K562 (cell line): ENCODE data around the gene PCNX3. TPM values are rescaled to one million over a fixed set of nuclear protein-coding genes. Genes with fewer than 3 reads are reported as not detected.

ENCODE experiments used
- ATAC-seq: fragments of 200-7000 bp; cut with Tn5 transposase; 3 replicates; pipeline ENCODE4 v1.9.1; 2020; ENCODE audit warnings: moderate library complexity
- BruUV-seq: library from RNA; stranded (reverse); fragments of 400-500 nt; replicated peaks from 2 replicates; lab custom pipeline; 2021; lab: Mats Ljungman, UMichigan
- CTCF ChIA-PET: fragments of 300-600 bp; formaldehyde crosslinking; extraction: SDS; loops from one replicate; lab custom pipeline; 2021; ENCODE audit warnings: low intra/inter-chr PET ratio; lab: Yijun Ruan, JAX
- POLR2A ChIA-PET: fragments of 300-600, 350-650 bp; sonication (Branson Sonifier 250); formaldehyde crosslinking; extraction: SDS; loops from one replicate; lab custom pipeline; 2021; ENCODE audit warnings: antibody characterized with exemption, inconsistent platforms; lab: Yijun Ruan, JAX
- DNase-seq, 4 experiments: peaks; one replicate each; pipeline versions ENCODE4 v3.0.0 to v3.0.0-alpha.2; 2011 to 2018; ENCODE audit warnings: low spot score in 3 of 4, mixed read lengths in 3 of 4; ENCODE audit errors: extremely low read depth in 1 of 4
- FAIRE-seq: peaks from 2 replicates; lab custom pipeline; 2011; peaks lifted over from hg19 to GRCh38; lab: Jason Lieb, UNC
- H2AFZ ChIP-seq: 2 replicates; pipeline ENCODE4 v1.6.0; 2011; ENCODE audit warnings: low read depth, low read length, control low read depth, inconsistent platforms
- H3K27ac ChIP-seq: fragments of 200-600 bp; 3 replicates; pipeline ENCODE4 v1.8.0; 2011; ENCODE audit warnings: low read depth, mild to moderate bottlenecking, control low read depth, inconsistent platforms, low read length, moderate library complexity, mixed read lengths; ENCODE audit errors: extremely low read depth
- H3K27me3 ChIP-seq, 2 experiments: fragments of 300-600 bp in 1 of 2; 2 replicates in 1 of 2; 3 replicates in 1 of 2; pipeline versions ENCODE4 v1.6.0 to v1.8.0; 2011; ENCODE audit warnings: inconsistent platforms in 2 of 2, low read length in 2 of 2, mild to moderate bottlenecking in 1 of 2, mixed read lengths in 1 of 2, moderate library complexity in 1 of 2; ENCODE audit not compliant: control insufficient read depth in 2 of 2, insufficient read depth in 2 of 2
- H3K36me3 ChIP-seq: fragments of 300-600 bp; 3 replicates; pipeline ENCODE4 v1.8.0; 2011; ENCODE audit warnings: mild to moderate bottlenecking, low read length, inconsistent platforms; ENCODE audit not compliant: control insufficient read depth, insufficient read depth
- H3K4me1 ChIP-seq, 2 experiments: fragments of 200-600 bp in 1 of 2; replicated peaks in 1 of 2; 2 replicates in 1 of 2; 3 replicates in 1 of 2; pipeline versions ENCODE4 v1.5.1 to v1.8.0; 2011; ENCODE audit warnings: inconsistent platforms in 2 of 2, low read length in 2 of 2, mild to moderate bottlenecking in 1 of 2, mixed read lengths in 1 of 2, moderate library complexity in 1 of 2; ENCODE audit not compliant: control insufficient read depth in 2 of 2, insufficient read depth in 2 of 2
- H3K4me2 ChIP-seq: 2 replicates; pipeline ENCODE4 v1.6.1; 2011; ENCODE audit warnings: low read length, control low read depth, inconsistent platforms, mixed read lengths; ENCODE audit not compliant: insufficient read depth
- H3K4me3 ChIP-seq: fragments of 200-600 bp; sonication (generic), shearing (Covaris generic); 2 replicates; pipeline ENCODE4 v1.5.1; 2016; ENCODE audit warnings: control low read depth, inconsistent platforms
- H3K79me2 ChIP-seq: fragments of 200-600 bp; 3 replicates; pipeline ENCODE4 v1.8.0; 2011; ENCODE audit warnings: low read length, inconsistent platforms; ENCODE audit not compliant: control insufficient read depth, insufficient read depth
- H3K9ac ChIP-seq, 2 experiments: 2 replicates each; pipeline versions ENCODE4 v1.6.0 to v1.6.1; 2011; ENCODE audit warnings: low read depth in 2 of 2, low read length in 2 of 2, control low read depth in 1 of 2, inconsistent platforms in 1 of 2, mild to moderate bottlenecking in 1 of 2, mixed read lengths in 1 of 2; ENCODE audit not compliant: insufficient read depth in 1 of 2
- H3K9me1 ChIP-seq: one replicate; pipeline ENCODE4 v1.6.0; 2011; ENCODE audit warnings: inconsistent platforms, mild to moderate bottlenecking, low read length, moderate library complexity; ENCODE audit not compliant: control insufficient read depth, insufficient read depth
- H3K9me3 ChIP-seq: replicated peaks from 2 replicates; pipeline ENCODE4 v1.5.1; 2011; ENCODE audit warnings: low read depth, low read length, inconsistent platforms; ENCODE audit not compliant: control insufficient read depth, insufficient read depth
- H4K20me1 ChIP-seq: replicated peaks from 2 replicates; pipeline ENCODE4 v1.6.1; 2011; ENCODE audit warnings: low read length, inconsistent platforms, mixed read lengths; ENCODE audit not compliant: control insufficient read depth, insufficient read depth
- DPF2 ChIP-seq: fragments of 450-650 bp; IDR thresholded peaks from 2 replicates; pipeline ENCODE4 v1.6.1; 2016
- GTF2F1 ChIP-seq: IDR thresholded peaks from 2 replicates; pipeline ENCODE4 v1.6.1; 2011; ENCODE audit warnings: low read depth, low read length, improper control_type of control experiment
- HDAC6 ChIP-seq: IDR thresholded peaks from 2 replicates; pipeline ENCODE4 v1.6.1; 2012; ENCODE audit warnings: low read depth, mild to moderate bottlenecking, control low read depth, inconsistent platforms, low read length, moderate library complexity
- POLR2G ChIP-seq: fragments of 200-400 bp; formaldehyde crosslinking; IDR thresholded peaks from 2 replicates; pipeline ENCODE4 v1.6.1; 2017; ENCODE audit warnings: low read depth, mild to moderate bottlenecking, antibody characterized with exemption, low read length, moderate library complexity
- RBM25 ChIP-seq: fragments of 200-400 bp; formaldehyde crosslinking; IDR thresholded peaks from 2 replicates; pipeline ENCODE4 v1.6.1; 2018; ENCODE audit warnings: low read length, low read depth, moderate library complexity; ENCODE audit not compliant: severe bottlenecking
- SNRNP70 ChIP-seq: fragments of 200-400 bp; formaldehyde crosslinking; optimal IDR thresholded peaks from 2 replicates; pipeline ENCODE3; 2017; ENCODE audit warnings: low read depth, low read length
- ZKSCAN8 ChIP-seq: fragments of 200-800 bp; sonication (Bioruptor generic); IDR thresholded peaks from 2 replicates; pipeline ENCODE4 v1.6.1; 2016; ENCODE audit warnings: missing genetic modification characterization, missing compliant biosample characterization
- WGBS: fragments of 100-300 bp; shearing (Covaris generic); methylation state at CpG from one replicate; pipeline ENCODE4 v1.1.6; 2016; ENCODE audit warnings: low coverage, mixed read lengths; ENCODE audit not compliant: insufficient coverage; ENCODE audit errors: missing lambda C conversion rate; 5-methylcytosine and 5-hydroxymethylcytosine counted together
- in situ Hi-C: fragments of 300-500 bp; cut with MboI; formaldehyde crosslinking; loops from 4 replicates; pipeline ENCODE4 v1.15.0; 2018; ENCODE audit warnings: inconsistent platforms, mixed read lengths
- intact Hi-C: fragments of 100-400 bp; cut with micrococcal nuclease; formaldehyde crosslinking; loops from 2 replicates; pipeline ENCODE4 v1.14.2; 2022
- polyA plus RNA-seq, 8 experiments: library from polyadenylated mRNA; depleted of rRNA in 4 of 8; stranded (reverse) in 5 of 8; unstranded in 3 of 8; fragments of >200 nt; fragmentation: Nextera tagmentation in 2 of 8; fragmentation: Illumina TruSeq in 1 of 8; extraction: Ambion mirVana in 2 of 8; extraction: Trizol in 1 of 8; gene quantifications; 2 replicates each; pipeline versions ENCODE4 v1.2.1 to v1.2.3, GENCODE V29; 2011 to 2014; ENCODE audit warnings: inconsistent platforms in 1 of 8, missing spikeins in 1 of 8
- total RNA-seq, 7 experiments: library from RNA; depleted of rRNA in 6 of 7; stranded (reverse); fragments of >200 nt in 6 of 7; fragmentation: Illumina TruSeq in 2 of 7; extraction: Trizol in 2 of 7; gene quantifications; 2 replicates each; pipeline versions ENCODE4 v1.2.1 to v1.2.3, GENCODE V29; 2011 to 2021; ENCODE audit warnings: low replicate concordance in 1 of 7
- TF ChIP-seq, protein P1 (sequence below): fragments of 250-450 bp; sonication (Bioruptor Pico); IDR thresholded peaks from 2 replicates; pipeline ENCODE4 v1.5.1; 2021; ENCODE audit warnings: mild to moderate bottlenecking

Gene PCNX3
- total and polyA plus RNA-seq, 9 of the 15 experiments (the other 6 are each of a cell fraction or from before 2014, with no cell fraction given): 0.11 to 47.8 (median 12.8) TPM

DNA sequence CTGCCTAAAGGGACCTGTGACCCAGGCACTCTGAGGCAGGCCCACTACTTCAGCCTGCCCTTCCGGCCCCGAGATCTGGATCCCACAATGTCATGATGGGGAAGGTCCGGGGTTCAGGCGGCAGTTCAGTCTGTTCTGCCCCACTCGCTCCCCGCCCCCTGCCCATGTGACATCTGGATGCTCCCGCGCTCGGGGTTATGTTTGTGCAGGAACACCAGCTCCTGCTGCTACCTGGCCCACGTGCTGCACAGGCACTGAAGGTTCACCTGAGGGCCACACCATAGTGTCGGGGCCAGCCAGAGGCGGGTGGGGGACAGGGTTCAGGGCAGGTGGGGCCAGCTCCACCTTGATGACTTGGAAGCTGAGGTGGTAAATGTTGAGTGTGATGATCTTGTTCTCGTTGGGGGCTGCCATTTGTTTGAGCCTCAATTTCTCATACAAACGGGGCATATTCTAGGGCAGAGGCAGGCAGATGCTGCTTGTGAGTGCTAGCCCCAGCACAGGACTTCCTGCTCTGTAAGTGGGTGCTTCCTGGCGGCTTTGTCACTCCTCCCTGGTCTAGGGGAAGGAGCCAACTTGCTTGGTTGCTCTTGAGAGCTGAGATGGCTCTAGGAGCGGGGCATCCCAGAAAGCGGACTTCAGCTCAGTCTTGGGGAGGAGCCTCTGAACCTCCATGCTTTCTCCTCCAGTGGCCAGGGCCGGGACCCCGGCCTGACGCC lies 18.0 kb downstream of the PCNX3 start (continued):
- TF ChIP-seq, protein P1, sequence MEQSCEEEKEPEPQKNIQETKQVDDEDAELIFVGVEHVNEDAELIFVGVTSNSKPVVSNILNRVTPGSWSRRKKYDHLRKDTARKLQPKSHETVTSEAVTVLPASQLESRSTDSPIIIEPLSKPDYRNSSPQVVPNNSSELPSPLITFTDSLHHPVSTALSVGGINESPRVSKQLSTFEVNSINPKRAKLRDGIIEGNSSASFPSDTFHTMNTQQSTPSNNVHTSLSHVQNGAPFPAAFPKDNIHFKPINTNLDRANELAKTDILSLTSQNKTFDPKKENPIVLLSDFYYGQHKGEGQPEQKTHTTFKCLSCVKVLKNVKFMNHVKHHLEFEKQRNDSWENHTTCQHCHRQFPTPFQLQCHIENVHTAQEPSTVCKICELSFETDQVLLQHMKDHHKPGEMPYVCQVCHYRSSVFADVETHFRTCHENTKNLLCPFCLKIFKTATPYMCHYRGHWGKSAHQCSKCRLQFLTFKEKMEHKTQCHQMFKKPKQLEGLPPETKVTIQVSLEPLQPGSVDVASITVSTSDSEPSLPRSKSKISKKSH: no peak
- no peak for TF ChIP-seq ZKSCAN8 (CRISPR knock-in tag)
- no peak for TF ChIP-seq DPF2
- TF ChIP-seq RBM25: no peak
- TF ChIP-seq GTF2F1: no peak
- TF ChIP-seq SNRNP70: no peak

DNA sequence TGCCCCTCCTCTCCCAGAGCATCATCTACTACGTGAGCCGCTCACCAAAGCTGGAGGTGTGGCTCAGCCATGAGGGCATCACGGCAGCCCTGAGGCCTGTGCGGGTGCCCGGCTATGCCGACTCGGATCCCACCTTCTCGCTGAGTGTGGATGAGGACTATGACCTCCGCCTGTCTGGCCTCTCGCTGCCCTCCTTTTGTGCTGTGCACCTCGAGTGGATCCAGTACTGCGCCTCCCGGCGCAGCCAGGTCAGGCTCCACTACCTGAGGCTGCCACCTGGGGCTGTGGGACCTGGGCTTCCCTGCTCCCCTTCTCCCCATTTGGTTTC lies 18.5 kb downstream of the PCNX3 start:
- H3K4me3 ChIP-seq: no peak overlapping the region
- peaks cover 30 to 59% of the 10 kb centered on the region in 2 experiments for H3K4me1 ChIP-seq
- no peak for TF ChIP-seq HDAC6
- TF ChIP-seq POLR2G: 0 out of 2 replicates have a peak, but pooled peaks have one; percentile 4
- no peaks in the 10 kb centered on the region for H3K27me3 ChIP-seq
- peaks cover 6% of the 10 kb centered on the region; the same call in 1 of the 2 replicates for H4K20me1 ChIP-seq
- DNase-seq (no peak), ATAC-seq (no peak), FAIRE-seq (no peak)
- H3K4me2 ChIP-seq: no peak overlapping the region
- intact Hi-C loops (no loop called here), in situ Hi-C loops (no loop called here)
- H3K9ac ChIP-seq: no peak overlapping the region
- H3K9me1 ChIP-seq: peaks cover 3% of the 10 kb centered on the region
- peaks cover 78% of the 10 kb centered on the region; the same call in 2 of the 3 replicates for H3K36me3 ChIP-seq
- no peaks in the 10 kb centered on the region for H3K9me3 ChIP-seq
- CTCF ChIA-PET: no interaction called here
- H3K27ac ChIP-seq: no peak overlapping the region
- H2AFZ ChIP-seq: no peak overlapping the region
- BruUV-seq: no TSS peak
- peaks cover 10% of the 10 kb centered on the region for H3K79me2 ChIP-seq
- 90% methylated on average over 10 of the region's 14 CpGs for WGBS
- POLR2A ChIA-PET: interaction anchor here (0.5 to 1.7 kb wide), 3 partner anchors 8 to 235 kb away, joined by 3 to 4 read pairs (median 3); partner anchors contain the start of gene PCNX3
